ENCODE data around the gene LZTR1.
"Not testable (repeated sequence)": the region's sequence is repeated elsewhere in the genome, so short reads cannot be mapped to it uniquely, and the experiment has no call there.

The LZTR1 gene

GRCh38 chr22:20981787-20982562 is at the start of gene LZTR1:
Gene LZTR1 (plus strand): TSS chr22:20982297. CDS start chr22:20982372, 75 bp downstream.
- DNase-seq (ENCODE audit: low read depth, low spot score), result peak; percentile 58

- no peak for DNase-seq (ENCODE audit: low read depth, low spot score)
These were observed 48.2 kb upstream of the LZTR1 start for GRCh38 chr22:20933910-20934309.

- DNase-seq (ENCODE audit: low read depth, low spot score), result not testable (repeated sequence)
These were observed 47.0 kb upstream of the LZTR1 start for GRCh38 chr22:20935049-20935448.

DNA sequence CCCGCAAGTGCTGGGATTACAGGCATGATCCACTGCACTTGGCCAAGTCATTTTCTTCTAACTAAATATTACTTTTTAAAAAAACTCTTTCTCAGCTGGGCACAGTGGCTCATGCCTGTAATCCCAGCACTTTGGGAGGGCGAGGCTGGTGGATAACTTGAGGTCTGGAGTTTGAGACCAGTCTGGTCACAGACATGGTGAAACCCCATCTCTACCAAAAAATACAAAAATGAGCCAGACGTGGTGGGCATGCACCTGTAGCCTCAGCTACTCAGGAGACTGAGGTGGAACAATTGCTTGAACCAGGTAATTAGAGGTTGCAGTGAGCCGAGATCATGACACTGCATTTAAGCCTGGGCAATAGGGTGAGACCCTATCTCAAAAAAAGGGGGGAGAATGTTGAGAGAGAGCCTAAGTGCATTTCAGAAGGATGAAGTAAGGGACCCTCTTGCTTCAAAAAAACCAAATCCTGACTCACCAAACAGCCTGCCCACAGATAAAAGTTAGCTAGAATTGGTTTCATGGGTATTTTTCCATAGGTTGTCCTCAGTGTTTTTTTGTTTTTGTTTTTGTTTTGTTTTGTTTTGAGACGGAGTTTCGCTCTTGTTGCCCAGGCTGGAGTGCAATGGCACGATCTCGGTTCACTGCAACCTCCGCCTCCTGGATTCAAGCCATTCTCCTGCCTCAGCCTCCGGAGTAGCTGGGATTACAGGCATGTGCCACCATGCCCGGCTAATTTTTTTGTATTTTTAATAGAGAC is 46.1 kb upstream of the LZTR1 start:
- not testable (repeated sequence) for DNase-seq (ENCODE audit: low read depth, low spot score)

- DNase-seq (ENCODE audit: low read depth, low spot score), result no peak
These were observed 44.9 kb upstream of the LZTR1 start for GRCh38 chr22:20937031-20937793.

- no peak for DNase-seq (ENCODE audit: low read depth, low spot score)
These were observed 44.1 kb upstream of the LZTR1 start for GRCh38 chr22:20937794-20938671.

- not testable (repeated sequence) for DNase-seq (ENCODE audit: low read depth, low spot score)
These were observed 42.5 kb upstream of the LZTR1 start for GRCh38 chr22:20939457-20940185.

- DNase-seq (ENCODE audit: low read depth, low spot score), result no peak
These were observed 41.9 kb upstream of the LZTR1 start for GRCh38 chr22:20940186-20940651.

- no peak for DNase-seq (ENCODE audit: low read depth, low spot score)
These were observed 41.2 kb upstream of the LZTR1 start for GRCh38 chr22:20940904-20941385.

- not testable (repeated sequence) for DNase-seq (ENCODE audit: low read depth, low spot score)
These were observed 39.7 kb upstream of the LZTR1 start for GRCh38 chr22:20942203-20942902.

GRCh38 chr22:20943104-20943933 is 38.8 kb upstream of the LZTR1 start:
- no peak for DNase-seq (ENCODE audit: low read depth, low spot score)

DNA sequence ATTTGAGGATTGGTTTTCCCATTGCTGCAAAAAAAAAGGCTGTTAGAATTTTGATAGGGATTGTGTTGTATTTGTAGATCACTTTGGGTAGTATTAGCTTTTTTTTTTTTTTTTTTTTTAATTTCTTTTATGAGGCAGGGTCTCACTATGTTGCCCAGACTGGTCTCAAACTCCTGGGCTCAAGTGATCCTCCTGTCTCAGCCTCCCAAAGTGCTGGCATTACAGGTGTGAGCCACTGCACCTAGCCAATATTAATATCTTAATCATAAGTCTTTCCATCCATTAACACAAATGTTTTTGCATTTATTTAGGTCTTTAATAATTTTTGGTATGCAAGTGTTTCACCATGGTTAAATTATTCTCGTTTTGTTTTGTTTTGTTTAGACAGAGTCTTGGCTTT is 38.1 kb upstream of the LZTR1 start:
- no peak for DNase-seq (ENCODE audit: low read depth, low spot score)

DNA sequence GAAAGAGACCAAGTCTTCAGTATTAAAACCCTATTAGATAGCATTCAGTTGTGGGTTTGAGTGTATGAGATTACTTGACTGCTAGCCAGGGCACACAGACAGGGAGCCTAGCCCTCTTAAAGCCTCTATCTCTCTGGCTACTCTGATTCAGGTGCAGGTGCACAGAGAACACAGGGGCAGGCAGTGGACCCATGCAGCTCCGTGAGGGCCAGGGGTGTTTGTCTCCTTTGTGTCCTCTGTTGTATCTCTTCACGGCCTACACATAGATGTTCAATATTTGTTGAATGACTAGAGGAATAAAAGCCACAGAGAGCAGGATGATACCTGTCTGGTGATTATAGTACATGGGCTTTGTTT is 36.5 kb upstream of the LZTR1 start:
- DNase-seq (ENCODE audit: low read depth, low spot score), result no peak

DNA sequence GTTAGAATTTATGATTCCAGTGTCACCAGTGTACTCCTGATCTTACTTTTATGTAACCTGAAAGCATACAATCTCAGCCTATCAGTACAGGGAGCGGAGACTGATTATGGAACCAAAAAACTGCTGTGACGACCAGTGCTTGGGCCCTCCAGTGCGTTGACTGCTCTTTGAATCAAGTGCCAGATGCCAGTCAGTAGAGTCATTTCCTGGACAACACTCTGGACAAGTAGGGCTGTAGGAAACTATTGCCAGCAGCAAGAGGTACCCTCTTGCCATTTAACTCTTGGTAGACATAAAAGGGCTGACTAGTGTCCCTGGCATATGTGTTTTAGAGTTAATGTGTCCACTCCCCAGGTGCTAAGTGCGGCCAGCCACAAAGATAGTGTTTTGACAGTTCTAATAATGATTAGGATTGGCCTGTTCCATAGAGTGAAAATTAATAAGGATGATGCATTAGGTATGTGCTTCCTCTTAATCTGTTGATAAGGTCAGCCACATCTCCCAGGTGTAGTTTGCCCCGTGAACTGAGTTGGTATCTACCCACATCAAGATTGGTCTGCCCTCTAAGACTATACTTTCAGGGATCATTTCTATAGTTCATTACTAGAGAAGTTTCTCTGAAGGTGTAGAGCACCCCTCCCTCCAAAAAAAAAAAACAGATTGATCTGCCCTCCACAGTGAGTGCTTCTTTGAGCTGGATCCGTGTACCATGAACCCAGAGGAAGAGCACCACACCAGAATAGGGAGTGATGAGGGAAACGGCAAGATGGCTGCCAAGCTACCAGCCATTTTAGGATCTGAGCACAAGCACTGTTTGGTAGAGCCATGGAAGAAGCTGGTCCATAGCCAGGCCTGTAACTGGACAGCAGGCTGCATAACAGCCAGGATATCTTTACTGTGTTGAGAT is 35.8 kb upstream of the LZTR1 start:
- DNase-seq (ENCODE audit: low read depth, low spot score), result no peak

DNA sequence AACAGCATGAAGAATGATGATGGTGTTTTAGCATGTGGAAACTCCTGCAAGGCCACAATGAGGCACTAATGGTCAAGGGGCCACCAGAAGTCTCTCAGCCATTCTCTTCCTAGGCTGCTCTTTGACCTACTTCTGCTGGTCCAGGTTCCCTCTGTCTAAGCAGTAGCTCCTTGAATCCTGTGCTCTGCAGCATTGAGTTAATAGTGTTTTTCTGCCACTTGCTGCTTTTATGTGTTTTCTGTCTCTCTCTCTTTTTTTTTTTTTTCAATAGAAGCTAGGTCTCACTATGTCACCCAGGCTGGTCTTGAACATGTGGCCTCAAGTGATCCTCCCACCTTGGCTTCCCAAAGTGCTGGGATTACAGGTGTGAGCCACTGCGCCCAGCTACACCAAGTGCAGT is 35.1 kb upstream of the LZTR1 start:
- DNase-seq (ENCODE audit: low read depth, low spot score), result no peak

GRCh38 chr22:20948450-20948849 is 33.6 kb upstream of the LZTR1 start:
- no peak for DNase-seq (ENCODE audit: low read depth, low spot score)

DNA sequence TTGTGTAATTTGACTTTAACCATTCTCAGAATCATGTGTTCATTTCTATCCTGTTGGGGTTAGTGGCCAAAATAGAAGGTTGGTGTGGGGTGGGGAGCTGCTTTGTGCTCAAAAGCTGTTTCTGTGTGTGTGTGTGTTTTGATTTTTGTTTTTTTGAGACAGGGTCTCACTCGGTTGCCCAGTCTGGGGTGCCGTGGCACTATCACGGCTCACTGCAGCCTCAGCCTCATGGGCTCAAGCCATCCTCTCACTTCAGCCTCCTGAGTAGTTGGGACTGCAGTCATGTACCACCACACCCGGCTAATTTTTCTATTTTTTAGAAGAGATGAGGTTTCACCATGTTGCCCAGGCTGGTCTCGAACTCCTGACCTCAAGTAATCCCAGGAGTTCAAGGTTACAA is 33.1 kb upstream of the LZTR1 start:
- DNase-seq (ENCODE audit: low read depth, low spot score), result no peak

DNA sequence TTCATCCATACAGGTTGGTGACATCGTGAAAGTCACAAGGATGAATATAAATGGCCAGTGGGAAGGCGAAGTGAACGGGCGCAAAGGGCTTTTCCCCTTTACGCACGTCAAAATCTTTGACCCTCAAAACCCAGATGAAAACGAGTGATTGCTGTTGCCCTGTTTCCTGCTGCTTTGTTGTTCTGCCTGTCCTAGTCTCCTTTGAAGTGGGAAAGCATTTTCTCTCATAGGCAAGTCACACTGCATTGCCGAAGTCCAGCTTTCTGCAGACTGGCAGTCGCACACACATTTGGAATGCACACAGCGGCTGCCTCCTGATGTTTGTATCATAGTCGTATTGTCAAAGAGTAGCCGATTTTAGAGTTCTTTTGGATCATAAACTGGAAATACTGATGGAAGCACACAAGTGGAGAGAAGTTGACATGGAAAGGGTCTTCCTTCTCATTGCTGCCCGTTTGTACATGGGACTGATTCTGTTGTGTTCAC is 32.4 kb upstream of the LZTR1 start:
- no peak for DNase-seq (ENCODE audit: low read depth, low spot score)

All from smooth muscle cell of the brain vasculature (primary cell).